Endothelial cell of umbilical vein (primary cell): Measurements from ENCODE around the gene PRKRIP1. TPM values are rescaled to one million over a fixed set of nuclear protein-coding genes. Genes with fewer than 3 reads are reported as not detected.
"Not testable (repeated sequence)": the region's sequence is repeated elsewhere in the genome, so short reads cannot be mapped to it uniquely, and the experiment has no call there.

Source experiments
- BruUV-seq: library from RNA; stranded (reverse); fragments of 400-500 nt; replicated peaks from 2 replicates; lab custom pipeline; 2021; lab: Mats Ljungman, UMichigan
- CTCF ChIA-PET: fragments of 300-600, 350-600 bp; sonication (Branson Sonifier 250); formaldehyde crosslinking; loops from one replicate; lab custom pipeline; 2021; ENCODE audit warnings: antibody characterized with exemption, inconsistent platforms; lab: Charles Lee
- POLR2A ChIA-PET: fragments of 300-600, 350-600 bp; sonication (Branson Sonifier 250); formaldehyde crosslinking; loops from one replicate; lab custom pipeline; 2021; ENCODE audit warnings: antibody characterized with exemption, inconsistent platforms; lab: Charles Lee
- DNase-seq: peaks from one replicate; pipeline ENCODE4 v3.0.0-alpha.2; 2011; ENCODE audit warnings: low read depth, low spot score
- FAIRE-seq: peaks from 2 replicates; lab custom pipeline; 2011; peaks lifted over from hg19 to GRCh38; lab: Jason Lieb, UNC
- H2AFZ ChIP-seq: 2 replicates; pipeline ENCODE4 v1.6.0; 2012; ENCODE audit warnings: low read depth, low read length, control low read depth, inconsistent platforms
- H3K27ac ChIP-seq: 2 replicates; pipeline ENCODE4 v1.5.1; 2011; ENCODE audit warnings: low read depth, mild to moderate bottlenecking, control low read depth, low read length, moderate library complexity; ENCODE audit not compliant: insufficient read depth
- H3K27me3 ChIP-seq, 2 experiments: 2 replicates each; pipeline versions ENCODE4 v1.6.0 to v1.6.1; 2011; ENCODE audit warnings: low read length in 2 of 2, mixed read lengths in 1 of 2; ENCODE audit not compliant: control insufficient read depth in 2 of 2, insufficient read depth in 2 of 2
- H3K36me3 ChIP-seq, 2 experiments: 2 replicates in 1 of 2; 3 replicates in 1 of 2; pipeline ENCODE4 v1.5.1; 2011; ENCODE audit warnings: low read length in 2 of 2, mild to moderate bottlenecking in 1 of 2, moderate library complexity in 1 of 2; ENCODE audit not compliant: control insufficient read depth in 2 of 2, insufficient read depth in 2 of 2; ENCODE audit errors: extremely low read depth in 1 of 2
- H3K4me1 ChIP-seq: 3 replicates; pipeline ENCODE4 v1.5.1; 2011; ENCODE audit warnings: mild to moderate bottlenecking, low read length; ENCODE audit not compliant: control insufficient read depth, insufficient read depth; ENCODE audit errors: extremely low read depth
- H3K4me2 ChIP-seq: 2 replicates; pipeline ENCODE4 v1.6.1; 2011; ENCODE audit warnings: low read length, control low read depth, mixed read lengths; ENCODE audit not compliant: insufficient read depth
- H3K4me3 ChIP-seq, 3 experiments: fragments of 200-600 bp in 1 of 3; sonication (generic), shearing (Covaris generic) in 1 of 3; replicated peaks in 1 of 3; 2 replicates each; pipeline ENCODE4 v1.5.1; 2011 to 2016; ENCODE audit warnings: control low read depth in 3 of 3, low read length in 3 of 3, mild to moderate bottlenecking in 2 of 3, inconsistent platforms in 1 of 3, low read depth in 1 of 3, moderate library complexity in 1 of 3; ENCODE audit not compliant: insufficient read depth in 1 of 3
- H3K79me2 ChIP-seq: 2 replicates; pipeline ENCODE4 v1.6.0; 2012; ENCODE audit warnings: low read length, inconsistent platforms; ENCODE audit not compliant: control insufficient read depth, insufficient read depth
- H3K9ac ChIP-seq: replicated peaks from 2 replicates; pipeline ENCODE3; 2011; ENCODE audit warnings: low read length, control low read depth; ENCODE audit not compliant: insufficient read depth; ENCODE audit errors: extremely low read depth
- H3K9me1 ChIP-seq: replicated peaks from 3 replicates; pipeline ENCODE4 v1.6.0; 2011; ENCODE audit warnings: mild to moderate bottlenecking, low read length; ENCODE audit not compliant: control insufficient read depth, insufficient read depth; ENCODE audit errors: extremely low read depth
- H3K9me3 ChIP-seq: replicated peaks from 2 replicates; pipeline ENCODE4 v1.5.1; 2012; ENCODE audit warnings: low read length, inconsistent platforms; ENCODE audit not compliant: control insufficient read depth, insufficient read depth
- H4K20me1 ChIP-seq: replicated peaks from 2 replicates; pipeline ENCODE3; 2011; ENCODE audit warnings: mild to moderate bottlenecking, low read length; ENCODE audit not compliant: control insufficient read depth, insufficient read depth; ENCODE audit errors: extremely low read depth
- MAX ChIP-seq: IDR thresholded peaks from 2 replicates; pipeline ENCODE4 v1.6.1; 2011; ENCODE audit not compliant: insufficient read depth, insufficient read length
- POLR2A ChIP-seq: IDR thresholded peaks from 2 replicates; pipeline ENCODE4 v1.6.1; 2012; ENCODE audit warnings: low read depth, mild to moderate bottlenecking, control low read depth, low read length
- POLR2AphosphoS5 ChIP-seq: IDR thresholded peaks from 2 replicates; pipeline ENCODE4 v1.6.1; 2012; ENCODE audit warnings: low read depth, mild to moderate bottlenecking, control low read depth, low read length, moderate library complexity; ENCODE audit not compliant: insufficient read depth
- dilution Hi-C: fragments of 300-500 bp; cut with MboI; formaldehyde crosslinking; loops from one replicate; pipeline ENCODE4 v1.15.0; 2019; ENCODE audit warnings: low sequenced_read_pairs; ENCODE audit not compliant: extremely low pct_ligation_motif_present
- intact Hi-C: fragments of 100-400 bp; cut with micrococcal nuclease; formaldehyde crosslinking; loops from one replicate; pipeline ENCODE4 v1.10.0; 2022
- polyA plus RNA-seq, 4 experiments: library from polyadenylated mRNA; depleted of rRNA in 3 of 4; stranded (reverse) in 3 of 4; unstranded in 1 of 4; fragments of >200 nt; gene quantifications; 2 replicates each; pipeline versions ENCODE4 v1.2.1 to v1.2.3, GENCODE V29; 2011 to 2012; ENCODE audit warnings: missing spikeins in 1 of 4
- total RNA-seq: library from RNA; stranded (reverse); gene quantifications from 2 replicates; pipeline ENCODE4 v1.2.3, GENCODE V29; 2021

The PRKRIP1 gene
- total and polyA plus RNA-seq, 2 donors (not counting 3 experiments of a cell fraction or from before 2014, with no cell fraction given), result 16.1 to 26.1 TPM

- H3K9me1 ChIP-seq, H3K4me1 ChIP-seq, H3K36me3 ChIP-seq, H3K9me3 ChIP-seq, dilution Hi-C loops, H3K27me3 ChIP-seq, H3K9ac ChIP-seq, intact Hi-C loops, H4K20me1 ChIP-seq, BruUV-seq, H3K79me2 ChIP-seq: not testable (repeated sequence)
- Histone ChIP-seq H2AFZ (peak overlapping the region; percentile 76), H3K27ac (peak overlapping the region; percentile 39), H3K4me3 (peak overlapping the region; percentile 38 to 92 (median 46)), H3K4me2 (peak overlapping the region; percentile 59)
- TF ChIP-seq POLR2AphosphoS5 (peak; percentile 76), MAX (peak; percentile 32), POLR2A (peak; percentile 55)
- DNase-seq (peak; percentile 96), FAIRE-seq (peak; percentile 88)
- CTCF ChIA-PET, result interaction anchor here (0.6 to 1.2 kb wide), 5 partner anchors 30 to 483 kb away, joined by 3 to 5 read pairs (median 3); partner anchors contain the start of gene PRKRIP1
- POLR2A ChIA-PET, result interaction anchor here (0.5 to 0.9 kb wide), 2 partner anchors 63 to 1536 kb away, joined by 3 to 8 read pairs; no protein-coding TSS in a partner anchor
Measured at GRCh38 chr7:102363549-102364393, 32.4 kb upstream of the PRKRIP1 start.

GRCh38 chr7:102364394-102364886, 31.7 kb upstream of the PRKRIP1 start:
- H3K79me2 ChIP-seq, H3K36me3 ChIP-seq, H3K27me3 ChIP-seq, POLR2A ChIA-PET, H2AFZ ChIP-seq, H4K20me1 ChIP-seq, CTCF ChIA-PET, intact Hi-C loops, H3K9me1 ChIP-seq, H3K9ac ChIP-seq, H3K9me3 ChIP-seq, FAIRE-seq, dilution Hi-C loops, H3K27ac ChIP-seq, BruUV-seq, H3K4me1 ChIP-seq, DNase-seq: not testable (repeated sequence)
- H3K4me2 ChIP-seq, result peak overlapping the region; percentile 24
- peak overlapping the region; percentile 38 to 92 (median 46) for H3K4me3 ChIP-seq

- BruUV-seq, POLR2A ChIA-PET: not testable (repeated sequence)
Measured at GRCh38 chr7:102365390-102365789, 30.8 kb upstream of the PRKRIP1 start.

More at GRCh38 chr7:102365390-102365789, 30.8 kb upstream of the PRKRIP1 start:
- CTCF ChIA-PET, H3K36me3 ChIP-seq, H4K20me1 ChIP-seq, H3K27ac ChIP-seq, DNase-seq, H3K4me2 ChIP-seq, H2AFZ ChIP-seq, dilution Hi-C loops, H3K27me3 ChIP-seq, H3K9me1 ChIP-seq, H3K79me2 ChIP-seq, intact Hi-C loops, H3K4me3 ChIP-seq, H3K9ac ChIP-seq, H3K9me3 ChIP-seq, H3K4me1 ChIP-seq, FAIRE-seq: not testable (repeated sequence)
